NCI-H460 (cell line): ENCODE results near the gene CXorf49. TPM values are rescaled to one million over a fixed set of nuclear protein-coding genes. Genes with fewer than 3 reads are reported as not detected.
"Not testable (repeated sequence)": the region's sequence is repeated elsewhere in the genome, so short reads cannot be mapped to it uniquely, and the experiment has no call there.

Experiments used
- DNase-seq: peaks from one replicate; pipeline ENCODE4 v3.0.0-alpha.2; 2016; ENCODE audit warnings: low read depth; ENCODE audit errors: extremely low read depth
- small RNA-seq, 2 experiments: library from RNA; depleted of rRNA; stranded (forward); fragments of <200 nt; gene quantifications; one replicate each; pipeline ENCODE3, GENCODE V24; 2014
- total RNA-seq: library from RNA; depleted of rRNA; stranded (reverse); fragments of >200 nt; shearing (Covaris generic); gene quantifications from 2 replicates; pipeline ENCODE4 v1.2.3, GENCODE V29; 2014; rRNA removed

The CXorf49 gene
- total RNA-seq, 1 experiment from 2014 or later, result not detected

DNA sequence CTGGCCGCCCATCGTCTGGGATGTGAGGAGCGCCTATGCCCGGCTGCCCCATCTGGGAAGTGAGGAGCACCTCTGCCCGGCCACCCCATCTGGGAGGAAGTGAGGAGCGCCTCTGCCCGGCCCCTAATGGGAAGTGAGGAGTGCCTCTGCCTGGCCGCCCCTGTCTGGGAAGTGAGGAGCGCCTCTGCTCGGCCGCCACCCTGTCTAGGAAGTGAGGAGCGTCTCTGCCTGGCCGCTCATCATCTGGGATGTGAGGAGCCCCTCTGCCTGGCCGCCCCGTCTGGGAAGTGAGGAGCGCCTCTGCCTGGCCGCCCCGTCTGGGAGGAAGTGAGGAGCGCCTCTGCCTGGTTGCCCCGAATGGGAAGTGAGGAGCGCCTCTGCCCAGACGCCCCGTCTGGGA is 42.4 kb downstream of the CXorf49 start:
- not testable (repeated sequence) for DNase-seq

DNA sequence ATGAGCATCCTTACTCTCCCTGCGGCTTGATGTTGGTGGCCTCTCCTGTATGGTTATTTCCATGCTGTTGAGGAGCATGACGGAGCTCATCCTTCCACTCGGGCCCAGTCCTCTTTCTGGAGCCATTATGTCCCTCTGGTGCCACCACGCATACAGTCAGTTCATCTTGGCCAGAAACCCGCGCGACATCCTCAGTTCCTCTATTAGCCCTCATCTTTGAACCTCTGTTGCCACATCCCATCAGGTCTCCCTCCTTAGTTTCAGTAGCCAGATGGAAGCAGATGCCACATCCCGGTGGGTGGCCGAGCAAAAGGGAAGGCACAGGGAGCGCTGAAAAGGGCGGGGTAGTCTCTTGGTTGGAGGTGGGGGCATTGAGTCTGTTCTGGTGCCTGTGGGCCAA is 46.1 kb downstream of the CXorf49 start:
- no peak for DNase-seq

DNA sequence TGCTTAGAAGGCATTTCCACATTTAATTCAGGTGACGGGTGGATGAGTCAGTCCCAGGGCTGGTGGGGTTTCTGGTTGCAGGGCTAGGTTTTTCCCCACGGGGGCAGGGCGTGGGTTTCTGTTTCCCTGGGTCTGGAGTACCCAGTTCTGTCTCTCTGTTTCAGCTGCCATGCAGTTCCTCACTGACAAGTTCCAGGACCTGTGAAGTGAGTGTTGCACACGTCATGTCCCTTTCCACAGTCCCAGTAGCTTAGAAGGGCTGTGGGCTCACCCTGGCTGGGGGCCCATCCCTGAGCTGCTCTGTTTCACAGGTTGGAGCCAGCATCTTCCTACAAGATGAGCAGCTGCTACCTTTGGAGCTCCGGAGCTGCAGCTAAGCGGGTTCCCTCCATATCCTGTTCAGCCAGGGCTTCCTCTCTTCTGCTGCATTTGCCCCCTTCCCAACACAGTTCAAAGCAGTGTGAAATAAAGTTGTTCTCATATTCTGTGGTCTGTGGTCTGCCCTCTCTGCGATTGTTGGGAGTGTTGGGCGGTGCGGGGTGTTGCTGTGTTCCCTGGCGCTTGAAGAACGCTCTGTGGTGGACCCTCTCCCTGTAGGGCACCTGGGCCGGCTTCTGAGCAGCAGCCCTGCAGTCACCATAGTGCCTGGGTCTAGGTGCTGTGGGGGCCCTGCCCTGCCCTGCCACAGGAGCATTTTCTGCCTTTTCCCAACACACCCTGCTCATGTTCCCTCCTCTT is 46.9 kb downstream of the CXorf49 start:
- no peak for DNase-seq

DNA sequence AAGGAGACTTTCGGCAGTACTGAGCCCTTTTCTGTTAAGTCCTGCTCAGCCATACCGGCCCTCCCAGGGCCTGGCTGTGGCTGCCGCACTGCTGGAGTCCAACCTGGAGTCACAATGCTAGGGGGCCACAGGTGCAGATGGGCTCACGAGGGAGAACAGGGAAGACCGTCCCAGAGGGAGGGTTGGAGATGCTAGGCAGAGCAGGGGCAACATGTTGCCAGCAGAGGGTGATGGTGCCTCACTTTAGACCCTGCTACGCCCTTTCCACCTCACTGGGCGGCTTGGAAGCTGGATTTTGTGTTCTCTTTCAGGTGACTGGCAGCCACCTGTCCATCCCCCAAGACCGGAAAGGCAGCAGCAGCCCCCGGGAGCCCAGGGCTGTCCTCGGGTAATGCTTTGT is 48.1 kb downstream of the CXorf49 start:
- DNase-seq, result not testable (repeated sequence)

DNA sequence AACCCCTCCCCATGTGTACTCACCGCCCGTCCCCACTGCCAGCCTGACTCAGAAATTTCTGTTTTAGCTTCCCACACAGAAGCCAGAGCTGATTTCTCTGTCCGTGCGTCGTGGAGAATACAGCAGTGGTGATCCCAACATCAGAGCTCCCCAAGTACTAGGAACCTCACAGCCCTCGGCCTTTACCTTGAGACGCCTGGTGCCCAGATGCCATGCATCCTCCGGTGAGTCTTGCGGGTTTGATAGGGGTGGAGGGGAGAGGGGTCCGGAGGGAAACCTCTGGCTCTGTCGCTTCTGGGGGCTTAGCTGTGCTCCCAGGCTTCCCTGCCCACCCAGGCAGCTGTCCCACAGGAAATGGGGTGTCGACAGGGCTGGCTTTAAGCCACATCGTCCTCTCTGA is 48.6 kb downstream of the CXorf49 start:
- DNase-seq, result no peak

DNA sequence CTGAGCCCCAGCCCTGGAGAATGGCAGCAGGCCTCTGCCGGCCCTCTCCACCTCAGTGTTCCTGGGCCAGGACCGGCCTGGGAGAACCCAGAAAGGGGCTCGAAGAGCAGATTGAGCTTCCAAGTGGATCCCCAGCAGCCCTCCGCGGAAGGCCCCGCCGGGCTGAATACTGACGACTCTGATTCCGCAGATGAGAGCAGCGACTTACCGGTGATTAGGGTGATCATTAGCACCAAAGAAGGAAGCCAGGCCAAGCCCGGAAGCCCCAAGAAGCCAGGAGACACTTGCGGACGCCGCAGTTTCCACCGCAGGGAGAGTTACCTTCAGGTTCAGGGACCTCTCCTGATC is 49.9 kb downstream of the CXorf49 start:
- no peak for DNase-seq

DNA sequence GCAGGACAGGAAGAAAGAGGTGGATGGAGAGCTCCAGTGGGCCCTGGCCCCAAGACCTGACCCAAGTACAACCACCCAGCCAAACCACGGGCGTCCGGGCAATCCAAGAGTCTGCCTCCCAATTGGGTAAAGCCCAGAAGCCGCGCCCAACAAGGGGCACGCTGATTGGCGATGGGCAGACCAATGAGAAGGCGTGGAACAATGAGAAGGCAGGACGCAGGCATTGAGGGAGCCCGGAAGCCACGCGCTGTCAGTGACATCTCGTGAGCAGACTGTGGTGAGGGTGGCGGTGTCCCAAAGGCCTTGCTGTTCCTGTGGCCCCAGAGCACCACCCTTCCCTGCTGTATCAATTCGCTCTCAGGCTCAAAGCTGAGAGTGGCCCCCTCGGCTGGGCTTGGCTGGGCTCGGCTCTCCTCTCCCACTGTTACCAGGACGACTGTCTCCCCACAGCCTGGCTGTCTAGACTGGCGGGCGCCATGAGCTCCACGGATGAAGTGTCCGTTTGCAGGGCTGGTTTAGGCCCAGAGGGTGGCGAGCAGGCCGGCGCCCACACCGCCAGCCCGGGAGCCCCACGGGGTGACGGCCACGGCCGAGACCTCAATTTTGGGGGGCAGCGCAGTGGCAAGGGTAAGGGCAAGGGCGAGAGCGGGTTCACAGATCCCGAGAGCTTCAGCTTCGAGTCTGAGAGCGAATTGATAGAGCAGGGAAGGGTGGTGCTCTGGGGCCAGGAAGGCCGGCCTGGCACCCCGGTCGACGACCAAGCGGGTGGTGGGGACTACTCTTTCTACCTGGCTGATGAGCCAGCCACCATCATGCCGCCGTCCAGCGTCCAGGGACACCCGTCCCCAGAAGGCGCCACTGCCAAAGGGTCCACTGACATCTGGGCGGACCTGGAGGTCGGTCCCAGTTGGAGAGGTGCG is 50.5 kb downstream of the CXorf49 start, which contains the start of gene LOC101059915:
LOC101059915 (plus strand) TSS at position 219 of the 920 bp plus-strand sequence.
- DNase-seq, result no peak

DNA sequence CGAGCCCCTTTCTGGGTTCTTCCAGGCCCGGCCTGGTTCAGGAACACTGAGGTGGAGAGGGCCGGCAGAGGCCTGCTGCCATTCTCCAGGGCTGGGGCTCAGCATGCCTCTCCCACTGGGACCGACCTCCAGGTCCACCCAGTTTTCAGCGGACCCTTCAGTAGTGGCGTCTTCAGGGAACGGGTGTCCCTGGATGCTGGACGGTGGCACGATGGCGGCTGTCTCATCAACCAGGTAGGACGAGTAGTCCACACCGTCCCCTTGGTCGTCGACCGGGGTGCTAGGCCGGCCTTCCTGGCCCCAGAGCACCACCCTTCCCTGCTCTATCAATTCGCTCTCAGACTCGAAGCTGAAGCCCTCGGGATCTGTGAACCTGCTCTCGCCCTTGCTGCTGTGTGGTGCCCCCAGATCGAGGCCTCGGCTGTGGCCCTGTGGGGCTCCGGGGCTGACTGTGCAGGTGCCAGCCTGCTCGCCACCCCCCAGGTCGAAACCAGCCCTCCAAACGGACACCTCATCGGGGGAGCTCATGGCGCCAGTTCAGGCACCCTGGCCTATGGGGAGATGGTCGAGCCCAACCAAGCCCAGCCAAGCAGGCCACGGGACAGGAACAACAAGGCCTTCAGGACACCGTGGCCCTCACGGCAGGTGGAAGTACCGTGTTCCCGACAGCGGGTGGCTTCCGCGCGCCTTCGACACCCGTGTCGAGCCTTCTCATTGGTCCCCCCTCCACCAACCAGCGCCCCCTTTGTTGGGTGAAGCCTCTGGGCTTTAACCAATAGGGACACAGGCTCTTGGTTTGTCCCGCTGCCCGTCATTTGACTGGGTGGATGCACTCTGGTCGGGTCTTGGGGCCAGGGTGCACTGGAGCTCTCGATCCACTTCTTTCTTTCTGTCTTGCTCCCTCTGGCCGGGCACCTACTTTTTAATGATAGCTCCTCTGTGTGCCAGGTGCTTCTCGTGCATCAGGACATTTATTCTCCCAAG is 51.6 kb downstream of the CXorf49 start:
- no peak for DNase-seq

DNA sequence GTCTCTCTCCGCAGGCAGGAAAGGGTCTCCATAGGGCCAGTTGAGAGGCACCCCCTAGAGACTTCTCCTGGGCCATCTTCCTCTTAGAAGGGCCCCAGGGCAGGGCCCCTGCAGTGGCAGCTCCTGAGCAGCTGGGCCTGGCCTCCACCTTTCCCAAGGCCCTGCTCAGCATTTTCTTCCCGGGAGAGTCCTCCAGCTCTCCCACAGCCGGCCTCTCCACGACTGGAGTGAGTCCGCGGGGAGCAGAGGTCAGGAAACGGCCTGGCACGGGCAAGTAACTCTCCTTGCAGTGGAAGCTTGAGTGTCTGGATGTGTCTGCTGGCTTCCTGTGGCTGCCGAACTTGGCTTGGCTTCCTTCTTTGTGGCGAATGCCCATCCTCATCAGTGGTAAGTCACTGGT is 52.3 kb downstream of the CXorf49 start:
- no peak for DNase-seq

DNA sequence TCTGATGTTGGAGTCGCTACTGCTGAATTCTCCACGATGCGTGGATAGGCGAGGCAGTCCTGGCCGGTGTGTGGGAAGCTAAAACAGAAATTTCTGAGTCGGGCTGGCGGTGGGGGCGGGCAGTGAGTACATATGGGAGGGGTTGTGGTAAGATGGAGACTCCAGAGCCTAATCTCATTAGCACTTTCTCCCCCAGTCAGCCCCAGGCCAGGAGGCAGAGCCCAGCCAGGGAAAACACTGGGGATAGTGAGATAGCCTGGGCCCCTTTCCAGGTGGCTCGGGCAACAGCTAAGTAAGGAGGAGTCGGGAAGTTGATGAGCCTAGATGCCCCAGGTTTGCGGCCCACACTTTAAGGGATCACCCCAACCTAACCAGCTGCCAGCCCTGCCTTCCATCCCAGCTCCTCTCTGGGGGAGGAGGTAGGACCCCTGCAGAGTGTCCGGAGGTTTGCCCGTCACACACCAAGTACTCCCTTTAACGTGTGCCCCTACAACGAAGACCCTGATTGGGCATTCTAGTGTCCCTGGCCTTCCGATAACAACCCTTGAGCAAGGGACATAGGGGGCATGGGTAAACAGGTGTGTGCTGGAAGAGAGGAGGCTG is 53.1 kb downstream of the CXorf49 start:
- DNase-seq, result no peak

Small RNAs within 50 kb of the gene (small RNA-seq; reads per million reads assigned to genes)
- gene BX276092.4 (0 reads per million in 2 experiments), gene BX276092.6 (0 reads per million in 2 experiments), gene BX276092.8 (0 reads per million in 2 experiments)

Other genes with a start within 250 kb of the CXorf49 start
- 274 and 379 TPM in 2 replicates for gene OGT, start 185.2 kb downstream of the CXorf49 start, total RNA-seq
- gene GCNA, start 139.8 kb downstream of the CXorf49 start, total RNA-seq, result 3.6 and 5.3 TPM in 2 replicates
- not detected in 2 replicates for gene CXCR3, start 99.8 kb downstream of the CXorf49 start, total RNA-seq
- gene CXorf49B, start 45.1 kb upstream of the CXorf49 start, total RNA-seq, result not detected in 2 replicates
- gene NHSL2, start 192.6 kb upstream of the CXorf49 start, total RNA-seq, result 0.05 and 0.17 TPM in 2 replicates